Measurements from ENCODE around the gene SLC9A3. TPM values are rescaled to one million over a fixed set of nuclear protein-coding genes. Genes with fewer than 3 reads are reported as not detected.

Gene SLC9A3
- total RNA-seq, 1 donor: 1.8 TPM

DNA sequence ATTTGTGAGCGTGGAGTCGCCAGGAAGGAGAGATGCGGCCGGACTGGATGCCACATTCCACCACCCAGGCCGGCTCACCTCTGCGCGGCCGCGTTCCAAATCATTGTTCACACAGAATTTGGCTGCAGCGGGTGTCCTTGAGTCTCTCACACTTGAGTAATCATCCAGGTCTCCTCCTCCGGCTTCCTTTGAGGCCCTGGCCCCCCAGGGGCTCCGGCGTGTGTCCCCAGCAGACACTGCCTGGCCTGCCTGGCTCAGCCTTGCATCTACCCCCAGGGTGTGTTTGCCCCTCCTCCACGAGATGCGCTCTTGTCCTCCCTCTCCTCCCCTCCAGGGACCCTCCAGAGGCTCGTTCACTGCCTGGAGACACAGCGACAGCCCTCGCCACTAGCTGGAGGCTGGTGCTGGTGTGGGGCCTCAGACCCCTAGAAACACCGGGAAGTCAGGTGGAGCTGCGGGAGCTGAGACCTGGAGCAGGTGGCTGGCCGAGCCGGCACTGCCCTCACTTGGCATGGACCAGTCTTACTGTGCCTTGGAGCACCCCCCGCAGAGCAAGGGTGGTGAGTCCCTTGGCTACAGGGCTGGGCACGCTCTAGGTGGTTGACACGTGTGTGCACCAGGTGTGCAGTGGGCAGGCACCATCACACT, 7.0 kb upstream of the SLC9A3 start:
- no peak overlapping the region for H3K4me3 ChIP-seq (ENCODE audit: low read depth, low read length)
- TF ChIP-seq, protein P1, sequence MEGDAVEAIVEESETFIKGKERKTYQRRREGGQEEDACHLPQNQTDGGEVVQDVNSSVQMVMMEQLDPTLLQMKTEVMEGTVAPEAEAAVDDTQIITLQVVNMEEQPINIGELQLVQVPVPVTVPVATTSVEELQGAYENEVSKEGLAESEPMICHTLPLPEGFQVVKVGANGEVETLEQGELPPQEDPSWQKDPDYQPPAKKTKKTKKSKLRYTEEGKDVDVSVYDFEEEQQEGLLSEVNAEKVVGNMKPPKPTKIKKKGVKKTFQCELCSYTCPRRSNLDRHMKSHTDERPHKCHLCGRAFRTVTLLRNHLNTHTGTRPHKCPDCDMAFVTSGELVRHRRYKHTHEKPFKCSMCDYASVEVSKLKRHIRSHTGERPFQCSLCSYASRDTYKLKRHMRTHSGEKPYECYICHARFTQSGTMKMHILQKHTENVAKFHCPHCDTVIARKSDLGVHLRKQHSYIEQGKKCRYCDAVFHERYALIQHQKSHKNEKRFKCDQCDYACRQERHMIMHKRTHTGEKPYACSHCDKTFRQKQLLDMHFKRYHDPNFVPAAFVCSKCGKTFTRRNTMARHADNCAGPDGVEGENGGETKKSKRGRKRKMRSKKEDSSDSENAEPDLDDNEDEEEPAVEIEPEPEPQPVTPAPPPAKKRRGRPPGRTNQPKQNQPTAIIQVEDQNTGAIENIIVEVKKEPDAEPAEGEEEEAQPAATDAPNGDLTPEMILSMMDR (IDR thresholded peaks at IDR 0.05; ENCODE audit: insufficient read depth, low read length): no peak
- no peak for DNase-seq (ENCODE audit: low read depth)

DNA sequence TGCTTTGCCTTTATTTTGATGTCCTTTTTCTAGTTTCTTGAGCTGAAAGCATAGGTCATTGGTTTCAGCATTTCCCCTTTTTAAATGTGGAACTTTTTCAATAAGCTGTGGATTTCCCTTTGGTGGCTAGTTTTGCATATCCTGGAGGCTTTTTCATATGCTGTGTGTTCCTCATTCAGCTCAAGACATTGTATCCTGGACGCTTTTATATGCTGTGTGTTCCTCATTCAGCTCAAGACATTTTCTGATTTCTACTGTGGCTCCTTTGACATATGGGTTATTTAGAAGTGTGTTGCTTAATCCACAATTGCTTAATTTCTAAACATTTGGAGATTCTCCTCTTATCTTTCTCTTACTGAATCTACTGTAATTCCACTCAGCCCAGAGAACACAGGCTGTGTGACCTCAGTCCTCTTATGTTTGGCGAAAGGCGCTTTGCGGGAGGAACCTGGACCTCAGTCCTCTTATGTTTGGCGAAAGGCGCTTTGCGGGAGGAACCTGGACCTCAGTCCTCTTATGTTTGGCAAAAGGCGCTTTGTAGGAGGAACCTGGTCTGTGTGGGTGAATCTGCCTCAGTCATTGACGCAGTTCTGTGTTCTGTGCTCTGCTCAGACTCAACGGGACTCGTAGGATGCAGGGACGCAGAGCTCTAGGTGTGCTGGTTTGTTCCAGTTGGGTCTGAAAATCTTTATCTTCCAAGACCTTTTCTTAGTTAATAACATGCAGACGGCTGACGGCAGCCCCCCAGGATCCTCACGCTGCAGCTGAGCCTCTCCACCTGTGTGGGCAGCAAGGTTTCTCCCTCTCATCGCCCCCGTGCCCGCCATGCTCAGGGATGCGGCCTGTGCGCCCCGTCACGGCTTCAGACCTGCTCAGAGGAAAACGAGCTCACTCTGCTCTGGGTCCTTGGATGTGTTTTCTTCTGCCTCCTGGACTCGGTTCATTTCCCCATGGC, 6.0 kb upstream of the SLC9A3 start:
- TF ChIP-seq, protein P1 (IDR thresholded peaks at IDR 0.05; ENCODE audit: insufficient read depth, low read length): no peak
- DNase-seq (ENCODE audit: low read depth): peak; percentile 3
- H3K4me3 ChIP-seq (ENCODE audit: low read depth, low read length): no peak overlapping the region

DNA sequence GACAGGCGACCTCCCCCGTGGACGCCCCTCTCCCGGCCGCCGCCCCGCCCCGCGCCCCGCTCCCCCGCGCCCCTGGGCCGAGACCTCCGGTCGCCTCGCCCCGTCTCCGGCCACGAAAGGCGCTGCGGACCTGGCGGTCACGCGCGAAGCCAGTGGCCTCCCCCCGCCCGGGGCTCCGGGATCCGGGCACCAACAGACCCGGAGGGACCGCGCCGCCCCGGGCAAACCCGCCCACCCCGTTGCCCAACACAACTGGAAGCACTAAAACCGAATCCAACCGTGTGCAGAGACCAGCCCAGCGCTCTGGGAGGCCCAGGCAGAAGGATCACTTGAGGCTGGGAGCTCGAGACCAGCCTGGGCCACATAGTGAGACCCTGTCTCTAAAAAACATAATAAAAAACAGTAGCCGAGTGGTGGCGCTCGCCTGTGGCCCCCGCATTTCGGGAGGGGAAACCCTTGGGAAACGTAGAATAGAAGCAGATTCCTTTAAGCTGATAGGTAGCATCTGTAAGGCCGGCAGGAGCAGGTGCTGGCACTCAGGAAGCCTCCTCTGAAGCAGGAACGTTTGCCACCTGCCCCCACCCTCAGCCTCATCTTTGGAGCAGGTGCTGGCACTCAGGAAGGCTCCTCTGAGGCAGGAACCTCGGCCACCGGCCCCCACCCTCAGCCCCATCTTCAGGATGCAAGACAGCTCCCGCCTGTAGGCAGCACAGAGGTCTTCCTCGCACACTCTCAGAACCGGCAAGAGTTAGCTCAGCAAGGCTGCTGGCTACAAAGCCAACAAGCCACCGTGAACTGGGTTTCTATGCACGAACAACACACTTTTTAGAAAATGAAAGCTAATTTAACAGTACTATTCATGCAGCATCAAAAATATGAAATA, 4.6 kb upstream of the SLC9A3 start:
- no peak for DNase-seq (ENCODE audit: low read depth)
- TF ChIP-seq, protein P1 (IDR thresholded peaks at IDR 0.05; ENCODE audit: insufficient read depth, low read length): no peak
- no peak overlapping the region for H3K4me3 ChIP-seq (ENCODE audit: low read depth, low read length)

DNA sequence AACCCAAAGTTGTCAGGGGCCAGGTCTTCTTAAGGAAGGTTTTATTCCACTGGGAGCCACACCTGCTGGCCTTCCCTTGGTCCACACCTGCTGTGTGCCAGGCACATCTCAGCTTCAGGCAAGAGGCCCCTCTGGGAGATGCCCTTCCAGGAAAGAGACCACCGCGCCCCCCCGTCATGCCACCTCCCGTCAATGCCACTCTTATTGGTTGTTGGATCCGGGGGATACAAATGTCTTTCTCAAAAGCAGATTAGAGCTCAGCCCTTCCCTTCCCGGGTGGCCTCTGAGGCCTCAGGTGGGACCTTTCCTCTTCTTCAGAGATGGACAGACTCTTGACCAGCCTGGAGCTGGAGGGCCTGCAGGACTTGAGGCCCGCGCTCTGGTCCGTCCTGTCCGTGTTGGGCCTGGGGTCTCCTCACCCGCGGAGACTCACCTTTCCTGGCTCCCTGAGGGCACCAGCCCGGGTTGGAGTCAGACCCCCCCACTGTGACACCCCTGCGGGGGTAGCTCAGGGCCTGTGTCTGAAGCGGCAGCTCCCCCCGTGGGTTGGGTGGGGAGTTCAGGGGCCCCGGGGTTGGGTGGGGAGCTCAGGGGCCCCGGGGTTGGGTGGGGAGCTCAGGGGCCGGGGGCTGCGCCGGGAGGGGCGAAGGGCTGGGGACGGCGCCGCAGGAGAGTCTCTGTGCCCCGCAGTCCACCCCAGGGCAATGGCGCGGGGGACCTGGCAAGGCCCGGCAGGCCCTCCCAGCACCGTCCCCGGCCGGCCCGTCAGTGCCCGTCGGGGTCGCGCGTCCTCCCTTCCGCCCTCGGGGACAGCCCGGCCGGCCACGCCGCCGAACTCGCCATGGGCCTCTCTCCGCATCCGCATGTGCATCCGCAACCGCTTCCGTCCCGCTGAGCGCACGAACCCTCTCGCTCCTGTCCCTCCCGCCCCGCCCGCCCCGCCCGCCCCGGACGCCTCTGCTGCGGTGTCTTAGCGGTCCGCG, 3.7 kb upstream of the SLC9A3 start:
- TF ChIP-seq, protein P1 (IDR thresholded peaks at IDR 0.05; ENCODE audit: insufficient read depth, low read length): no peak
- no peak overlapping the region for H3K4me3 ChIP-seq (ENCODE audit: low read depth, low read length)
- no peak for DNase-seq (ENCODE audit: low read depth)

DNA sequence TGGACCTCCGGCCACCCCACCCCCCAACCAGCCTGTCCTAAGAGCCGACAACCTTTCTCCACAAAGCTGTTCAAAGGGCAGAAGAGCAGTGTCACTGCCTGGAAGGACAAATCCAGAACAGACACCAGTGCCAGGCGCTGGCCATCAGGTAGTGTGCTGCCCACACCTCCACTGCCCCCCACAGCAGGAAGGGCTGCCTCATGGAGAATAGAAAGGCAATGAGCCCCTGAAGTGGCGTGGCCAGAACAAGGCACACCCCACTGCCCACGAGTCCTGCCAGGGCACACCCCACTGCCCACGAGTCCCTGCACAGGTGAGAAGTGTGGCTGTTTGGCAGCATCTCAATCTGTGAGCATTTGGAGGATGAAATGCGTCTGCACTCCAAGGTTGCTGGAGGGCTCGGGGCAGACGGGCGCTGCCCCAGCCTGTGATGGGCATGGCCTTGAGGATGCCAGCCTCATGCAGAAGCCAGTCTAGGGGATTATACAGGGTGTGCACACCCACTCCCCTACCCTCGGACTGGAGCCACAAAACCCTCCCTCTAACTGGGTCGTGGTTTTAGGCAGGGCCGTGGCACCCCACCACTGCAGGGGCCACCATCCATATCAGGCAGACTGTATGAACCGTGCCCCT, 2.3 kb upstream of the SLC9A3 start:
- TF ChIP-seq, protein P1 (IDR thresholded peaks at IDR 0.05; ENCODE audit: insufficient read depth, low read length): no peak
- DNase-seq (ENCODE audit: low read depth): no peak
- no peak overlapping the region for H3K4me3 ChIP-seq (ENCODE audit: low read depth, low read length)
